ENCODE measurements around the gene LTBP4.

The LTBP4 gene

DNA sequence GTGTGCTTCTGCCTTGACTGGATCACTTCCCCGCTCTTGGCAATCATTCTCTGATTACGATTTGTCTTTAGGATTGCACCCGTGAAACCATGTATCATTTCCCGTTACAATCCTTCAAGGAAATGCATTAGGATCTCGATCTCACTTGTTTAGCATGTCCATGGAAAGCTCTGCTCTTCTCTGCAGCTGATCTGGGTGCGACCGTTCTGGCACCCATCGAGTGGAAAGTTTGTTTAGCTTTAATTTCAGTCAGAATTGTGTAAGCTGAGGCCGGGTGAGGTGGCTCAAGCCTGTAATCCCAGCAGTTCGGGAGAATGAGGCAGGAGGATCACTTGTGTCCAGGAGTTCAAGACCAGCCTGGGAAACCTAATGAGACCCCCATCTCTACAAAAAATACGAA is 58.4 kb downstream of the LTBP4 start:
- no peak overlapping the region for H3K4me3 ChIP-seq (replicated peaks; ENCODE audit: insufficient read depth, low read length)
- H3K27me3 ChIP-seq (ENCODE audit: insufficient read depth, poor library complexity, severe bottlenecking), result no peaks in the 10 kb centered on the region
- H3K27ac ChIP-seq (replicated peaks), result no peak overlapping the region
- no peak for DNase-seq (ENCODE audit: low read depth in 1 of 2, low spot score in 1 of 2)
- no peak for TF ChIP-seq GABPA (IDR thresholded peaks at IDR 0.05; ENCODE audit: low read depth)
- no peak for TF ChIP-seq SPI1 (IDR thresholded peaks at IDR 0.05; ENCODE audit: borderline replicate concordance, low read depth)
- TF ChIP-seq REST (IDR thresholded peaks at IDR 0.05; ENCODE audit: insufficient replicate concordance, low read depth), result no peak
- no peak for TF ChIP-seq POLR2AphosphoS5 (IDR thresholded peaks at IDR 0.05; ENCODE audit: low read depth)
- TF ChIP-seq CTCF (IDR thresholded peaks at IDR 0.05; ENCODE audit: insufficient read depth, low read length), result no peak

DNA sequence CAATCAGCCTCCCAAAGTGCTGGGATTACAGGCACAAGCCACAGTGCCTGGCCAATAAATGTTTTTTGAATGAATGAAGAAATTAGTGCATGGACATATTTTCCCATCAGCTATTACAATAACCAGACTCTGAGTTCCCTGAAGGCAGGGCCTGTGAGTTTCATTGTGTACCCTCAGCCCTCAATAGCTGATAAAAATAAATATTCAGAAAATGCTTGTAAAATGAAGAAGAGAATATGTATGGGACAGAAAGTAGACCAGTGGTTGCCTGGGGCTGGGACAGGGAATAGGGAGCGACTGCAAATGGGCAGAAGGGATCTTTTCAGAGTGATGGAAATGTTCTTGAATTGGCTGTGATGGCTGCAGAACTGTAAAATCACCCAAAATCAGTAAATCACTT is 60.4 kb downstream of the LTBP4 start:
- Histone ChIP-seq H3K4me3 (replicated peaks; ENCODE audit: insufficient read depth, low read length) (no peak overlapping the region), H3K27me3 (ENCODE audit: insufficient read depth, poor library complexity, severe bottlenecking) (no peaks in the 10 kb centered on the region), H3K27ac (replicated peaks) (no peak overlapping the region)
- TF ChIP-seq POLR2AphosphoS5 (IDR thresholded peaks at IDR 0.05; ENCODE audit: low read depth) (no peak), CTCF (IDR thresholded peaks at IDR 0.05; ENCODE audit: insufficient read depth, low read length) (no peak), REST (IDR thresholded peaks at IDR 0.05; ENCODE audit: insufficient replicate concordance, low read depth) (no peak), GABPA (IDR thresholded peaks at IDR 0.05; ENCODE audit: low read depth) (no peak), SPI1 (IDR thresholded peaks at IDR 0.05; ENCODE audit: borderline replicate concordance, low read depth) (no peak)
- DNase-seq (ENCODE audit: low read depth in 1 of 2, low spot score in 1 of 2), result no peak

GRCh38 chr19:40662925-40663694 is 61.9 kb downstream of the LTBP4 start:
- no peaks in the 10 kb centered on the region for H3K27me3 ChIP-seq (ENCODE audit: insufficient read depth, poor library complexity, severe bottlenecking)
- peak overlapping the region; percentile 68 for H3K4me3 ChIP-seq (replicated peaks; ENCODE audit: insufficient read depth, low read length)
- DNase-seq (ENCODE audit: low read depth in 1 of 2, low spot score in 1 of 2), result peak; percentile 80 to 82
- H3K27ac ChIP-seq (replicated peaks), result peak overlapping the region; percentile 71
- TF ChIP-seq GABPA (IDR thresholded peaks at IDR 0.05; ENCODE audit: low read depth) (no peak), CTCF (IDR thresholded peaks at IDR 0.05; ENCODE audit: insufficient read depth, low read length) (peak; percentile 64), SPI1 (IDR thresholded peaks at IDR 0.05; ENCODE audit: borderline replicate concordance, low read depth) (no peak), REST (IDR thresholded peaks at IDR 0.05; ENCODE audit: insufficient replicate concordance, low read depth) (peak; percentile 27), POLR2AphosphoS5 (IDR thresholded peaks at IDR 0.05; ENCODE audit: low read depth) (0 out of 2 replicates have a peak, but pooled peaks have one; percentile 31)

All from HL-60 (cell line).